Stimulated activated CD4-positive, alpha-beta T cell treated with anti-CD3 and anti-CD28 coated beads, Interleukin-4, amount 100 ng/mL, for 48 hours (primary cell): ENCODE data around the gene PHKA1.
"Not testable (repeated sequence)": the region's sequence is repeated elsewhere in the genome, so short reads cannot be mapped to it uniquely, and the experiment has no call there.

Experiments
- DNase-seq, 2 donors: peaks; one replicate each; pipeline ENCODE4 v3.0.0-alpha.2; 2020; ENCODE audit warnings: low read depth in 2 of 2

The PHKA1 gene

DNA sequence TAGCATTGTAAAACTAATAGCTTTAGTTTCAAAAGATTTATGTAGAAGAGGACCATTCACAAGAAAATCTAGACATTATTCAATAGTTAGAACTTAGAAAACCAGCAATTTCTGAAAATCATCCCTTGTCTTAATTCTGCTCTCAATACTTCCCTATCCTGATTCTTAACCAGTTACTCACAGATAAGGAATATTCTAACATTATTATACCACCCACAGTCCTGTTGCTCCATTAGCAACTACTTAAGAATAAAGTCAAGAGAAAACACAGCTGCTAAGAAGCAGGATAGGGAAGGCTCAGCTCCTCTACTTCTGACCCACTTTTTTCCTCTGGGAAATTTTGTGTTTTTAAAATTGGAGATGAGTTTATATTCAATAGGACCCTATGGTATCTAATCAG, 47.7 kb downstream of the PHKA1 start:
- DNase-seq: no peak

DNA sequence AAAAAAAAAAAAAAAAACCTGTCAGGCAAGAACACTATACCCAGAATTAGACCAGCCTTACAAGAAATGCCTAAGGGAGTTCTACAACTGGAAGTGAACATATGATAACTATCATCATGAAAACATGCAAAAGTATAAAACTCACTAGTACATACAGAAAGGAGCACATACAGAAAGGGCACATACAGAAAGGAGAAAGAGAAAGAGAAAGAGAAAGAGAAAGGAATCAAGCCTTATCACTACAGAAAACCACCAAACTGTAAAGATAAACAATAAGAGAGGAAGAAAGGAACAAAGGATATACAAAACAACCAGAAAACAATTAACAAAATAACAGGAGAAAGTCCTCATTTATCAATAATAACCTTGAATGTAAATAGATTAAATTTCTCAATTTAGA, 50.4 kb downstream of the PHKA1 start:
- DNase-seq: no peak

DNA sequence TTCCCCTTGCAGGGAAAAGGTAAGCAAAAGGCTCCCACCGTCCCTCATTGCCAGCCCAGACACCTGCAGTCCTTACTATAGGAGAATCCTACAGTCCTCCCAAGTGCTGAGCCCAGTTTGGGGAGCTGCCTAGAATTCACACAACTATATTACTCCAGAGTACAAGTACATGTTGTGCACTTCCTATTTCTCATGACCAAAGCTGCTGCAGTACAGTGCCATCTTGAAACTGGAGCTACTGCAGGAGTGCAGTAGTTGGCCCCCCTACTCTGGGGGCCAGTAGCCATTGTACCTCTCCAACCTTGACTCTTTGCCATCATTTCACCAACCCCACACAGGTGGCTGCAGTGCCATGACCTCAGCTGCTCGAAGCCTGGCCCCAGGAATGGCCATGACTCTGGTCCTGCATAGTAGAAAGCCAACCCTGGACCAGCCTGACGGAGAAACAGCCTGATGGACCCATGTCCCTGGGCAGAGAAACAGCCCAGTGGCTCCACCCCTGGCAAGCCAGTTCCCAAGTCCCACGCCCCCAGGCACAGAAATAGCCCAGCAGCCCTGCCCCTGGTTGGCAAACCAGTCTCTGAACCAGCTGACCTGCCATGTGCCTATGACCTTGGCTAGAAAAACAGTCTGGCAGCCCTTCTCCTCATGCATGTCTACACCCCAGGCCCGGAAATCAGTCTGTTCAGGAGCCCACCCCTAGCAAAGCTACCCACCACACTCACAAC, 51.9 kb downstream of the PHKA1 start:
- DNase-seq: no peak

DNA sequence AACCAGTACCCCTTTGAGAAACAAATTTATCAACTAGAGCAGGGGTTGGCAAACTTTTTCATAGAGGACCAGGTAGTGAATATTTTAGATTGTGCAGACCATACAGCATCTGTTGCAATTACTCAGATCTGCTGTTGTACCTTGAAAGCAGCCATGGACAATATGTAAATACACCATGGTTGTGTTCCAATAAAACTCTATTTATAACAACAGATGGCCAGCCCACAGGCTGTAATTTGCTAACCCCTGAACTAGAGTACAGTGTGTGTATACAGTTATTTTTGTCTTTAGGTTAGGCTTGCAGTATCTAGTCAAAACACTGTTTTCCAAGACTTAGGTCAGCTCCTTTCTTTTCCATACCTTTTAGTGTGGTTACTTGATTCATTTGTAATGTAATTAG, 54.4 kb downstream of the PHKA1 start:
- no peak for DNase-seq

DNA sequence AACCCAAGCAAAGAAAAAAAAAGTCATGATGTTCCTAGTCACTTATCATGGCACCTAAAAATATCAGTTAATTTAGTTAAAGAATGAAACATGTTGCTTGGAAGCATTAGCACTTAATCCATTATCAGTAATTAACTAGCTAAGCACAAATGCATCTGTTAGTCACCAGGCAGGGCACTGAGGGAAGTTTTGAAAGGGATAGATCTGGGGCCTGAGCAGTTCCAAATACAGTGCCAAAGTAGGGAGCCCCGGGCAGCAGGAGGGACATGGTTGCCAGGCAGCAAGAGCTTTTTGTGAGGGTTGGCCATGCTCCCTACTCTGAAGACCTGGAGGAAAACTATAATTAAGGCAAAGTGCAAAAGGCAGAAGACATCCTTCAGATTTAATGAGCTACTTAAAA, 62.0 kb downstream of the PHKA1 start:
- no peak for DNase-seq

DNA sequence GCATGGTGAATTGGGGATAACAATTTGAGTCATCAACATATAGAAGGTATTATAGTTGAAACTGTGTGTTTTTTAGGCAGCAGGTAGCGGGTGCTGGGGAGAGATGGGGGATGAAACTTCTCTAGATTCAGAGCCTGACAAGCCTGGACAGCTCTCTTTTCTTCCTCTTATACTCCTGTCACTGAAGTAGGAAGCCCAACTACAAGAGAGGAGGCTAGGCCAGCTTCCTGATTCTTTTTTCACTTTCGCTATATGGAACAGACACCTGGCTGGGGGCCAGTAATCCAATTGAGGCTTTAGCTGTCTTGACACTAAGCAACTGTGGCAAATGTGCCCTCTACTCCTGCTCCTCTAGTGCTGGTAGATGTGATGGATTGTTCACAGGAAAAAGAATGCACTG, 69.2 kb downstream of the PHKA1 start:
- no peak for DNase-seq

DNA sequence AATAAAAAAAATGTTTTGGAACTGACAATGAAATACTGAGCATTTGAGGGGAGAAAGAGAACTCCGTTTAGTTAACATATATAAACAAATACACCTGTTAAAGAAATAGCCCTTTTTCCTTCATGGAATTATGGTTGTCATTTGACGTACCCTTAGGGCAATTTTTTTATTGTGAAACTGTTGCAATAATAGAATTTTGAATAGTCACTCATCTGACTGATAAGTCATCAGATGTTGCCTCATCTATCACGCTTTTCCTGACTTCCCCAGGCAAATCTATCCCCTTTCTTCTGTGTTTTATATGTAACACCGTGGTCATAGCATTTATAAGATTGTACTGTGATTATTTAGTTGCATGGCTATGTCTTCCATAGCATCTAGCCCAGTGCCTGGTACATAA, 72.5 kb downstream of the PHKA1 start:
- no peak for DNase-seq

DNA sequence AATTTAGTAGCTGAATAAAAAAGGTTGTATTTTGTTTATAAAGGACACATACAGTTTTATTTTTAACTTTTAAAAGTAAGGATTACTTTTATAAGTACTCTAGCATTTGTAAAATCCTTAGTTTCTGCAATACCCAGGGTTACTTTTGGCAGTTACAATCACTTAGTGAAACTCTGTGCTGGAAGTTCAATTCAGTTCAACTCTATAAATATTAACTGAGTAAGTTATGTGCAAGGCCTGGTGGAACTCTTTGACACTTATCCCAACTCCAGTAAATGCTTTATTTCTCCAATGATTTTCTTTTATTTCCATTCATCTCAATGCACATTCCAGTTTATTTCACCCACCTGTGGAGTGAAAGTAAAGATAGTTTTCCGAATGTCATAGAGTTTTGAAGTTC, 78.2 kb downstream of the PHKA1 start:
- no peak for DNase-seq

DNA sequence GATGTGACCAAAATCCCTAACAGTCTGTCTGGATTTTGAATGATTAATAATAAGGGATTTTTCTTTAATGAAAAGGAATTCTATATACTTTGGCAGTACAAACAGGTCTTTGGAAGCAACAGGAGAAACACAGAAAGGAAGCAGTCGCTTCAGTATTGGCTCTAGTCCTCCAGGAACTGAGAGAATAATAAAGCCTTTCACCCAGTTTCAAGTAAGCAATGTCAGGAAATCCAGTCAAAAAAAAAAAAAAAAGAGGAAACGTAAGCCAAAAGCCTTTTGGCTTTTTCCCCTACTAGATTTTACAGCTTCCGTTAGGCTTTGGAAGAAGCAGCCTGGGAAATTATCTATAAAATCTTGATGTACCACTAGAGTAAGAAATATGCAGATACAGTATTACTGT, 79.8 kb downstream of the PHKA1 start:
- DNase-seq: no peak

DNA sequence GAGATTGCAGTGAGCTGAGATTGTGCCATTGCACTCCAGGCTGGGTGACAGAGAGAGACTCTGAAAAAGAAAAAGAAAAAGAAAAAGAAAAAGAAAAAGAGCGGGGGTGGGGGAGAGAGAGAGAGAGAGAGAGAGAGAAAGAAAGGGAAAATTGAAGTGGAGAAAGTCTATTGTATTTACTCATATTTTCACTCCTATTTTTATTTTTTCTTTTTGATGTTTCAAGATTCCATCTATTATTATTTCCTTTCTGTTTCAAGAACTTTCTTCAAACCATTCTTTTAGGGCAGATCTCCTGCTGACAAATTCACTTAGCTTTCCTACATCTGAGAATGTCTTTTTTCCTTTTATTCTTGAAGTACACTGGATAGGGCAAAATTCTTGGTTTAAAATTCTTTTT, 83.9 kb downstream of the PHKA1 start:
- no peak for DNase-seq

DNA sequence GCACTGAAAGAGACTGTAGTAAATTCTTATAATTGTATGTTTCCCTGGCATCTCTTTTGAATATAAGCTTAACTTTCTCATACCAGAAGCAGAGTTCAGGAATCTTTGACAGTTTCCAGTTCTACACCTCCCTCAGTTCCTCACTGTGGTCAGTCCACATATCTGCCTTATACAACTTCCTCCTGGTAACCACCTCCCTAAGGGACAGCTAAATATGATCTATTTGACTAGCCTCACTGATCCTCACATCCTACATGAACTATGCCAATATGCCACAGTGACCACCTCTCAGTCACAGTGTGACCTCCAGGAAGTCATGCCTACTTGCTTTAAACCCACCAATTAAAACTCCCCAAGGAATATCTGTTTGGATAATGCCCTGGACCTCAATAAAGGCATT, 89.9 kb downstream of the PHKA1 start:
- no peak for DNase-seq

DNA sequence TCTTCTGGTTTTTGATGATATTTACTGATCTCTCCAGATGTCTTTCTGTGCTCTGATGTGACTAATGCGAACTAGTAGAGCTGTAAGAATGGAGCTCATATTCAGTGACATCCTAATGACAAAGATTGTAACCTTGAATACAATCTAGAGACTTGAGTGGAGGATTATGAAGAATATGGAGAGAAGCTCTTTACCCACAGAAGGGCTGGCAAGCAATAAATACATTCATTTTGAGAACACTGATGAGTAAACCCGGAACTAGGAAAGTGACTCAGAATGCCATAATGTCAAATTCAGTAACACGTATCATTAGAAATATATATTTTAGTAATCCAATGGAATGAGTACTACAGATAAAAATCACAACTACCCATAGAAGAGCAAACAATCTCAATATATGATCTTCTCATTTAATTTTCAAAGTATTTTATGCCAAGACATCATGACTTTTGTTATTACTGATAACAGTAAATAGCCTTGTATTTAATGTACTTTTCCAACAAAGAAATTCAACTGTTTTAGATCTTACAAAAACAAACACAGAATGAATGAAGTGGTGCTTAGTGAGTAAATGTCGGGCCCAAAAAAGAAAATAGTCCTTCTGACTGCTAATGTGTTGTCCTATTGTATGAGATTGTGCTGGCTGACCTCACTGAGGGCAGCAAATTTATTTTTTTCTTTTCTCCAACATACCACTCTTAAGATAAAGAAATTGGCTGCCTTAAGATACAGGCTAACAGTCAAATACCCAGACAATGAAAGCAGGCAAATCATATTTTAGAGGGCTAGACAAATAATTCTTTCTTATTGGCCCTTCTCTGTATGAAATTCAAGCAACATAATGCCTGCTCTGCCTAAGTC, 92.3 kb downstream of the PHKA1 start:
- DNase-seq: no peak

DNA sequence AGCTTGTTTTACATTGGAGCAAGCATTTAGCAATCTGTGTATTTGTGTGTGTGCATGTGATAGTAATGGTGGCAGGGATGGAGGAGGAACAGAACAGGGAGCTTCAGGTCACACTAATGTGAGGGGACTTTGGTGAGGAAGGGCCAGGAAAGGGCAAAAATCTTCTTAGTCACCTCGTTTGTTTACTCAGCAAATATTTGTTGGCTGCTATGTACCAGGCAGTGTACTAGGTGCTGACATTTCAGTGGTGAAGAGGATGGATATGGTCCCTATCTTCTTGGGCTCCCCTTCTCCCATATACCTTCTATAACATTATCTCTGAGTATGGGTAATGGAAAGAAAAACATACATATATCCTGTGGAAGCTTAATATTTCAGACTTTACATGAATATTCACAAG, 92.9 kb downstream of the PHKA1 start:
- DNase-seq: no peak

DNA sequence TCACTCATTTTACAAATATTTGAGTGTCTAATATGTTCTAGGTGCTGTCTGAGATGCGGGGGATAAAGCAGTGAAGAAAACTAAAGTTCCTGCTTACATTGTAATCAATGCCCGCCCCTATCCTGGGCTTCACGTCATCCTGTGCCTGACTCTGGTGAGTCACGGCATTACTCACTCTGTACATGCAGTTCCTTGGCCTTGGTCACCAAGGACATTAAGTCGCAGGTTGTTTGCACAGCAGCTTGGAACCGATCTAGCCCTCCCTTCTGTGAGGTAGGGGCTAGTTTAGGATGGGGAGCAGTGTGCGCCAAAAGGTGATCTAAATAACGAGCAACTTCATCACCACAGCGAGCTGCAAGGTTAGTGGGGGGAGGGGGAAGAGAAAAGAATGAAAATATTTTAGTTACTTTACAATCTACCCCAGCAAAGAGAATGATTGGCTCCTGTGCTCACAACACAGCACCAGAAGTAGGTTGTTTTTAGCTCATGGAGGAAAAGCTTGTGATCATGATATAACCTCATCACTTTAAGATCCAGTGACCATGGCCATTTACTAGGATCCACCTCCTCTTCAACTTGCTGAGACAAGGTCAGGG, 93.5 kb downstream of the PHKA1 start:
- DNase-seq: peak; percentile 28 to 31

DNA sequence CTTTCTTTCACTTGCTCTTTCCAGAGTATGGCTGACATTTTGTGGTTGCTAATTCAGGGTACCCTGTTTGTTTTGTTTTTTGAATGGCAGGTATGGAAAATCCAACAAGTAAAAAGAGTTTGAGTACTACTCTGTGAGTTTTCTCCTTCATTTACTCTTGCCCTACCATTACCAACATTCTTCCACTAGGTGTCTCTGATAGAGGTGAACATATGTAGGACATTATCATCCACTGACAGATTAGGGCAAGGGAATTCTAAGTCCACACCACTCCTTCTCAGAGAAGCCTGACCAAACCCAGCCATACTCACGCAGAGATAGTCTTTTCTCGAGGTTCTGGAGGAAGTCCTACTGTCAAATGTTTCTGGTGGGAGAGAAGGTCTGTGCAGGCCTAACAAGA, 104.8 kb downstream of the PHKA1 start:
- DNase-seq: no peak

DNA sequence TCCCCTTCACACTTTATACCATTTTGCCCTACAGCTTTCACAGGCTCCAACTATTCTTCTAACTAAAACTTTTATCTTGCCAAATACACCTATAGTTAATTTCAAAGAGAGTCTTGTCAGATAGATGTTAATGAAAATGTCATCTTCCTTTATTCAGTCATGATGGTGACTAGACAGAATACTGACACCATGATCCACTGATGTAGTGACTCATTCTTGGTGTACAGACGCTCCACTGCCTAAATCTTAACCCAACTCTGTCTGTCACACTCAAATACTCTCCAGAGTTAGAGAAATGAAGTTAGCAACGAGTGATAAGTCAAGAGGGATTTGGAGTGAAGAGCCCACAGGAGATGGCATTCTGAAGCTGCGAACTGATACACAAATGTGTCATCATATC, 109.4 kb downstream of the PHKA1 start:
- DNase-seq: no peak

DNA sequence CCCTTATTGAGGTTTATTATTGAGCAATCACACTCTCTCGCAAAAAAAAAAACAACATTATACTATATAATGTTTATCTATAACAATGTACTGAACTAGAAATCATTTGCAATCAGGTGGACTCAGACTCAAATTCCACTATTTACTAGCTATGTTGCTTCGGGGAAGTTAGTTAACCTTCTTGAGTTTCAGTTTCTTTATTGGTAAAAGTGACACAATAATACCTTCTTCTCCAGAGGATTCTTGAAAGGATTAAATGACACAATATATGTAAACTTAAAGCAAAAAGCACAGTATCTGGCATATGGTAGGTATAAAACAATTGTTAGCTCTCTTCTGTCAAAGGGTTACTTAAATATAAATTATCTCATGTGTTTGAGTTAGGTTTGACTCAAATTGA, 110.0 kb downstream of the PHKA1 start:
- no peak for DNase-seq

DNA sequence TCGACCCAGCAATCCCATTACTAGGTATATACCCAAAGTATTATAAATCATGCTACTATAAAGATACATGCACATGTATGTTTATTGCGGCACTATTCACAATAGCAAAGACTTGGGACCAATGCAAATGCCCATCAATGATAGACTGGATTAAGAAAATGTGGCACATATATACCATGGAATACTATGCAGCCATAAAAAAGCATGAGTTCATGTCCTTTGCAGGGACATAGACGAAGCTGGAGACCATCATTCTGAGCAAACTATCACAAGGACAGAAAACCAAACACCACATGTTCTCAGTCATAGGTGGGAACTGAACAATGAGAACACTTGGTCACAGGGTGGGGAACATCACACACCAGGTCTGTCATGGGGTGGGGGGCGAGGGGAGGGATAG, 123.1 kb downstream of the PHKA1 start:
- DNase-seq: not testable (repeated sequence)

DNA sequence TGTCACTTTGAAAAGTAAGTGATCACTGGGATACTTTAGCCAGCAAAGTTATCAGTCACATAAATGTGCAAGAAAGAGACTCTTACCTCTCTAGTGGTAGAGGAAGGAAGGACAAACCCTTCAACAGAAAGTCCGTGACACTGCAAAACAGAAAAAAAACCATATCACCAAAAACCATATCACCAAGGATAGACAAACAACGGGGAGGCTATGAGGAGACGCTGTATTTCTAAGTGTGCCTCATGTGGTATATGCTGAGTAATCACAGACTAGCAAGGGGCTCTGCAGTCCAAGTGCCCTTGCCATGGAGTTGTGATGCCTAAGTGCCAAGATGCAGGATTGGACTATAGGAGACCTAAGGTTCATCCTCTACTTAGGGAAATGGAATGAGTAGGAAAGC, 129.9 kb downstream of the PHKA1 start:
- DNase-seq: no peak

DNA sequence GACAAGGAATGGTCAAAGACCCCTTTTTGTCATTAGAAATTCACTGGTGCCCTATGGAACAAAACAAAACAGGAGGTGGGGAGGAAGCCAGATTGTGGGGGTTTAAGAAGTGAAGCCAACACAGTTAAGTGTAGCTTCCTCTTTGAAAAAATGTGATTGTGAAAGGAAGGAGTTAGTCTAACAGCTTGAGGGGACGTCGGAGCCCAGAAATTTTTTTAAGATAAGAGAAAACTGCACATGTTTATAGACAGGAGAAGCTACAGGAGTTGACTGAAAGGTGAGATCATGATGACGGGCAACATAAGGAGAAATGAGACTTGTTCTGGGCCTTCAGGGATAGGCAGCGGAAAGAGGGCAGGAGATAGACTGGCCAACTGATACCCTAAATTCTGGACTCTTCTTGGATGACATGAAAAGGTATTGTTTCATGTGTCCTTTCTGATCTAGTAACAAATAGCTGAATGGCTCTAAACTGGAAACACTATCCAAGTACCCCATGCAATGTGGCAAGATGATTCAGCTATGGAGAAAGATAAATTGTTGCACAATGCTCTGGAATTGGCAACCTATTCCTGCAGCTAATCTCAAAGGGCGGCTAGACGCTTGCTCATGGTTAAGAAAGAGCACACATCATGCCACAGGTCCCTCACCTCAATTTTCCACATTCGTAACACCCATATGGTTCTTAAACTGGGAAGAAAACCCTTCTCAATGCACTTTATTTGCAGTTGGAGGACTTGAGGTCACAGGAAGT, 137.8 kb downstream of the PHKA1 start:
- no peak for DNase-seq

DNA sequence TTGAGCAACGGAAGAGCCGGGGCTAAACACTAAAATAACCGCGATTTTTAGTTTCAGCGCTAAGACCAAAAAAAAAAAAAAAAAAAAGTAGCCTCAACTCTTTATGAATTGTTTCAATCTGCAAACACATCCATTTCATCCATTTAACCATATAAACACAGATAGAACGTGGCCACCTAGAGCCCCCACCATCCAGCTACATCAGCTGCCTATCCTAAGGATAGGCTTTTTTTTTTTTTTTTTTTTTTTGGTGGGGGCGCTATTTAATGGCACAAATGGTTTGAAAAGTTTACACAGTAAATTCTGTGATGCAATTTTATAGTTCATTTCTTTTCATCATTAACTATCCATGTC, 141.0 kb downstream of the PHKA1 start:
- DNase-seq: no peak
